Loucy (cell line): ENCODE measurements around the gene NTF4.

Experiments used
- H2AFZ ChIP-seq: fragments of 200-600 bp; sonication (generic); 2 replicates; pipeline ENCODE4 v1.6.0; 2016; ENCODE audit warnings: antibody characterized with exemption, mild to moderate bottlenecking, low read length, moderate library complexity
- H3F3A ChIP-seq: fragments of 200-600 bp; 2 replicates; pipeline ENCODE4 v1.6.0; 2016; ENCODE audit warnings: antibody characterized with exemption, low read depth, mild to moderate bottlenecking
- H3K27me3 ChIP-seq: fragments of 200-600 bp; sonication (generic); 2 replicates; pipeline ENCODE4 v1.6.1; 2014; ENCODE audit warnings: low read length, mild to moderate bottlenecking; ENCODE audit not compliant: insufficient read depth, poor library complexity, severe bottlenecking
- H3K36me3 ChIP-seq: fragments of 200-600 bp; sonication (generic); 2 replicates; pipeline ENCODE4 v1.6.1; 2016; ENCODE audit warnings: low read length; ENCODE audit not compliant: insufficient read depth
- H3K4me1 ChIP-seq: fragments of 200-600 bp; sonication (generic); 2 replicates; pipeline ENCODE4 v1.5.1; 2014; ENCODE audit warnings: low read length, mild to moderate bottlenecking; ENCODE audit not compliant: insufficient read depth, poor library complexity, severe bottlenecking
- H3K4me2 ChIP-seq: fragments of 200-600 bp; sonication (generic); 2 replicates; pipeline ENCODE4 v1.6.0; 2014; ENCODE audit warnings: antibody characterized with exemption, low read length, low read depth, mild to moderate bottlenecking; ENCODE audit not compliant: poor library complexity, severe bottlenecking
- H3K4me3 ChIP-seq: fragments of 200-600 bp; sonication (generic); 2 replicates; pipeline ENCODE4 v1.5.1; 2014; ENCODE audit warnings: low read length, mild to moderate bottlenecking, mixed read lengths; ENCODE audit not compliant: poor library complexity, severe bottlenecking
- H3K79me2 ChIP-seq: fragments of 200-600 bp; sonication (generic); 2 replicates; pipeline ENCODE4 v1.6.1; 2014; ENCODE audit warnings: low read length; ENCODE audit not compliant: insufficient read depth
- H3K9ac ChIP-seq: fragments of 200-600 bp; sonication (generic); 2 replicates; pipeline ENCODE4 v1.6.0; 2014; ENCODE audit warnings: mild to moderate bottlenecking, low read depth, low read length, moderate library complexity; ENCODE audit not compliant: poor library complexity, severe bottlenecking
- H3K9me2 ChIP-seq: fragments of 200-600 bp; sonication (generic); replicated peaks from 2 replicates; pipeline ENCODE4 v1.6.1; 2016; ENCODE audit warnings: low read depth, low read length, mixed read lengths
- H3K9me3 ChIP-seq: fragments of 200-600 bp; sonication (generic); 2 replicates; pipeline ENCODE4 v1.6.1; 2014; ENCODE audit warnings: mild to moderate bottlenecking, antibody characterized with exemption, low read length, low read depth; ENCODE audit not compliant: insufficient read depth
- H4K20me1 ChIP-seq: fragments of 200-600 bp; sonication (generic); 2 replicates; pipeline ENCODE4 v1.6.0; 2014; ENCODE audit warnings: antibody characterized with exemption, low read length, mild to moderate bottlenecking; ENCODE audit not compliant: insufficient read depth, poor library complexity, severe bottlenecking
- EZH2phosphoT487 ChIP-seq: fragments of 200-600 bp; IDR thresholded peaks from 2 replicates; pipeline ENCODE4 v1.6.1; 2018; ENCODE audit warnings: antibody characterized with exemption, mild to moderate bottlenecking, moderate library complexity, borderline replicate concordance
- TF ChIP-seq, protein P1 (sequence below): fragments of 200-600 bp; sonication (generic); conservative IDR thresholded peaks from 2 replicates; pipeline ENCODE4 v1.5.1; 2014; ENCODE audit warnings: mild to moderate bottlenecking, antibody characterized with exemption, low read length

The NTF4 gene

GRCh38 chr19:49064029-49064629 is 489 bp downstream of the NTF4 start:
- no peaks in the 10 kb centered on the region for H3K27me3 ChIP-seq
- no peak overlapping the region for H3K4me3 ChIP-seq
- peak overlapping the region; percentile 16 for H3K4me2 ChIP-seq
- no peaks in the 10 kb centered on the region for H3K79me2 ChIP-seq
- H3K9ac ChIP-seq: no peak overlapping the region
- no peaks in the 10 kb centered on the region for H3K4me1 ChIP-seq
- TF ChIP-seq, protein P1, sequence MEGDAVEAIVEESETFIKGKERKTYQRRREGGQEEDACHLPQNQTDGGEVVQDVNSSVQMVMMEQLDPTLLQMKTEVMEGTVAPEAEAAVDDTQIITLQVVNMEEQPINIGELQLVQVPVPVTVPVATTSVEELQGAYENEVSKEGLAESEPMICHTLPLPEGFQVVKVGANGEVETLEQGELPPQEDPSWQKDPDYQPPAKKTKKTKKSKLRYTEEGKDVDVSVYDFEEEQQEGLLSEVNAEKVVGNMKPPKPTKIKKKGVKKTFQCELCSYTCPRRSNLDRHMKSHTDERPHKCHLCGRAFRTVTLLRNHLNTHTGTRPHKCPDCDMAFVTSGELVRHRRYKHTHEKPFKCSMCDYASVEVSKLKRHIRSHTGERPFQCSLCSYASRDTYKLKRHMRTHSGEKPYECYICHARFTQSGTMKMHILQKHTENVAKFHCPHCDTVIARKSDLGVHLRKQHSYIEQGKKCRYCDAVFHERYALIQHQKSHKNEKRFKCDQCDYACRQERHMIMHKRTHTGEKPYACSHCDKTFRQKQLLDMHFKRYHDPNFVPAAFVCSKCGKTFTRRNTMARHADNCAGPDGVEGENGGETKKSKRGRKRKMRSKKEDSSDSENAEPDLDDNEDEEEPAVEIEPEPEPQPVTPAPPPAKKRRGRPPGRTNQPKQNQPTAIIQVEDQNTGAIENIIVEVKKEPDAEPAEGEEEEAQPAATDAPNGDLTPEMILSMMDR: no peak
- no peaks in the 10 kb centered on the region for H3K36me3 ChIP-seq
- H4K20me1 ChIP-seq: no peaks in the 10 kb centered on the region
- H2AFZ ChIP-seq: no peak overlapping the region
- no peaks in the 10 kb centered on the region for H3K9me2 ChIP-seq
- no peaks in the 10 kb centered on the region for H3F3A ChIP-seq
- H3K9me3 ChIP-seq: no peaks in the 10 kb centered on the region

DNA sequence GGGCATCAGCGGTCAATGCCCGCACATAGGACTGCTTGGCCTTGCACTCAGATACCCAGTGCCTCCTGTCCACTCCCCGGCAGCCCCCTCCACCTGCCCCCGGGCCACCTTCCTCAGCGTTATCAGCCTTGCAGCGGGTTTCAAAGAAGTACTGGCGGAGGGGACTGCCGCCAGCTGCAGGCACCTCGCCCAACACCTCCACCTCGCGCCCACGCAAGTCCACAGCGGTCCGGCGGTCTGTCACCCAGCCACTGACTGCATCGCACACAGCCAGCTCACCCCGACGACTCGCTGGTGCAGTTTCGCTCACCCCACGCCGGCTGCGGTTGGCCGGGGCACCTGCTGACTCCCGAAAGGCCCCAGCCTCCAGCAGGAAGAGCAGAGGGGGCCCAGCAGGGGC is 3.2 kb downstream of the NTF4 start:
- H2AFZ ChIP-seq: no peak overlapping the region
- H3K79me2 ChIP-seq: no peaks in the 10 kb centered on the region
- H3K27me3 ChIP-seq: no peaks in the 10 kb centered on the region
- H3K4me3 ChIP-seq: no peak overlapping the region
- TF ChIP-seq, protein P1: no peak
- TF ChIP-seq EZH2phosphoT487: no peak
- H3K4me1 ChIP-seq: no peaks in the 10 kb centered on the region
- H4K20me1 ChIP-seq: no peaks in the 10 kb centered on the region
- H3K9me2 ChIP-seq: no peaks in the 10 kb centered on the region
- no peaks in the 10 kb centered on the region for H3F3A ChIP-seq
- H3K4me2 ChIP-seq: no peak overlapping the region
- H3K9me3 ChIP-seq: no peaks in the 10 kb centered on the region
- H3K36me3 ChIP-seq: no peaks in the 10 kb centered on the region
- no peak overlapping the region for H3K9ac ChIP-seq

DNA sequence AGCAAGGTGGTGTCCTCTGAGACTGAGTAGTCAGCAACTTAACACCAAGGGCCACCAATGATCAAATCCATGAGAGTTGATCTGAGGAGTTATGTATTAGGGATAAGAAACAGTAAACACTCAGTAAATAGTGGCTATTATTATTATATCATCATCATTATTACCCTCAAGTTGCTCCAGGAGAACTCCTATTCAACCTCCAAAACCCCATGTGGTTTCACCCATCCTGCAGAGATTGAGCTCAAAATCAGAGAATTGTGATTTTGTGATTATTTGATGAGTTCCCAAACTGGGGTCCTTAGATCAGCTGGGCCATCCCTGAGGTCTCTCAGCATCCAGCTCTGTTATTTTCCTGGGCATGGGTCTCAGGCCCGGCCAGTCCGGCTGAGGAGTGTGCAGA is 3.6 kb downstream of the NTF4 start:
- Histone ChIP-seq H3K9me3 (no peaks in the 10 kb centered on the region), H4K20me1 (no peaks in the 10 kb centered on the region), H3K27me3 (no peaks in the 10 kb centered on the region), H3K4me2 (no peak overlapping the region), H3K79me2 (no peaks in the 10 kb centered on the region), H3K36me3 (no peaks in the 10 kb centered on the region), H3F3A (no peaks in the 10 kb centered on the region), H3K9me2 (no peaks in the 10 kb centered on the region), H2AFZ (no peak overlapping the region), H3K4me3 (no peak overlapping the region), H3K9ac (no peak overlapping the region), H3K4me1 (no peaks in the 10 kb centered on the region)
- TF ChIP-seq EZH2phosphoT487: no peak
- TF ChIP-seq, protein P1: no peak
